ENCODE measurements around the gene DENND1A.

The DENND1A gene

DNA sequence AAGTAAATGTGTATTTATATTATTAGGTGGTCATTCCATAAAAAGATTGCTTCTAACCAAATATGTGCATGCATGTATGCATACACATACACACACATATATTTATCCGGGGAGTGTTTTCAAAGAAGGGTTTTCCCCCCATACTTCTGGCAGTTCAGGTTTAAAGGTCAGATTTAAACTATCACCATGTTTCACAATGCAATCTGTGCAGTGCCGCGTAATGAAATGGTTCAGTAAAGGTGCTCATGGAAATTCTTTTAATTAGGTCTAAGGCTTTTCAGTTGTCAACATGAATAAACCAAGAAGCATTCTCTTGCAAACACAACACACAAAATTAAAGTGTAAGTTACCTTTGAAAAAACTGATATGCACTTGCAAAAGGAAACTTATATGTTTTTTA, 362.9 kb downstream of the DENND1A start:
- DNase-seq (ENCODE audit: low spot score) = no peak

DNA sequence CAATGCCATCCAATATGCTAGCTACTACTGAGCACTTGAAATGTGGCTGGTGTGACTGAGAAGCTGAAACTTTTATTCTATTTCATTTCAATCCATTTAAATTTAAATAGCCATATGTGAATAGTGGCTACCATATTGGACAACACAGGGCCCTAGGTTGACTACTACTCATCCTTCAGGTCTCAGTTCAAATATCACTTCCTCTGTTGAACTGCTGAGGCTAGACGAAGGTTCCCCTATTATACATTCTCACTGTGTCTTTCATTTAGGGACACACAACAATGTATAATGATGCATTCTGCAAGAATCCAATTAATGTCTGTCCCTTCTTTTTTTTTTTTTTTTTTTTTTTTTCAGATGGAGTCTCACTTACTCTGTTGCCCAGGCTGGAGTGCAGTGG, 365.3 kb downstream of the DENND1A start:
- no peak for DNase-seq (ENCODE audit: low spot score)

DNA sequence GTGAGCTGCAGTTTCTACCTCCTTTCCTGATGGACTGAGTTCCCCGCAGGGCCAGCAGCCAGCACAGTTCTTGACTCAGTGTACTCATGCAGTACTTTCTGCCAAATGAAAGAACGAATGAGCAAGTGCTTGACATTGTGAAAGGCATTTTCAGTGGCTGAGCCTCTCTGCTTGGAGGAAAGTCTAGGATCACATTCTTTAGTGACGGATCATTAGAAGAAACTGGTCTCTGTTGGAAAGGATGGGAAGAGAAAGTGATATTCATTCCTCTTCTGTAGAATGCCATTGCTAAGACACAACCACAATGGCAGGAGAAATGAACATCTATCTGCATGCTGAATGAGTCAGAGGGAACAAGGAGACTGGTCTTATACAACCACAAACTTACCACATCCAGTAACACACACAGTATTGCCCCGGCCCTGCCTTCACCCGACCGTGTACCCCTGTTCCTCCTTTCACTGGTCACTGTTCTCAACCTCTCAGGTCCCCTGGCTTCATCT, 367.0 kb downstream of the DENND1A start:
- no peak for DNase-seq (ENCODE audit: low spot score)

DNA sequence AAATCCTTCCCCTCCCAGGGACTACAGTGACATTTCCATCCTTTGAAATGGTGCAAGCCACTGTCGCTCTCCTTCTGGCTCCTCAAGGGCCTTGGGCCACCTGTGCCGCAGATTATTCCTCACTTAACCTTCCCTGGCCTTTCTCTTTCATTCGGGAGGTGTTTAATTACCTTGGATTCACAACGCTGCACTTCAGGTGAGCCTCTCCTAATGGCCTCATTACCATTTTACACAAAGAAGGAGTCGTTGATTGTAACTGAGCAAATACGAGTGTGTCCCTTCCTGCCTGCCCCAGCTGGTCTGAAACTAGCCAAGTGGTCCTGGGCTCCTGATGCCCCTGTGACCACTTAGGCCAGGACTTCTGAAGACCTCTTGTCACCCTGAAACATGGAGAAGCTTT, 368.9 kb downstream of the DENND1A start:
- DNase-seq (ENCODE audit: low spot score) = no peak

DNA sequence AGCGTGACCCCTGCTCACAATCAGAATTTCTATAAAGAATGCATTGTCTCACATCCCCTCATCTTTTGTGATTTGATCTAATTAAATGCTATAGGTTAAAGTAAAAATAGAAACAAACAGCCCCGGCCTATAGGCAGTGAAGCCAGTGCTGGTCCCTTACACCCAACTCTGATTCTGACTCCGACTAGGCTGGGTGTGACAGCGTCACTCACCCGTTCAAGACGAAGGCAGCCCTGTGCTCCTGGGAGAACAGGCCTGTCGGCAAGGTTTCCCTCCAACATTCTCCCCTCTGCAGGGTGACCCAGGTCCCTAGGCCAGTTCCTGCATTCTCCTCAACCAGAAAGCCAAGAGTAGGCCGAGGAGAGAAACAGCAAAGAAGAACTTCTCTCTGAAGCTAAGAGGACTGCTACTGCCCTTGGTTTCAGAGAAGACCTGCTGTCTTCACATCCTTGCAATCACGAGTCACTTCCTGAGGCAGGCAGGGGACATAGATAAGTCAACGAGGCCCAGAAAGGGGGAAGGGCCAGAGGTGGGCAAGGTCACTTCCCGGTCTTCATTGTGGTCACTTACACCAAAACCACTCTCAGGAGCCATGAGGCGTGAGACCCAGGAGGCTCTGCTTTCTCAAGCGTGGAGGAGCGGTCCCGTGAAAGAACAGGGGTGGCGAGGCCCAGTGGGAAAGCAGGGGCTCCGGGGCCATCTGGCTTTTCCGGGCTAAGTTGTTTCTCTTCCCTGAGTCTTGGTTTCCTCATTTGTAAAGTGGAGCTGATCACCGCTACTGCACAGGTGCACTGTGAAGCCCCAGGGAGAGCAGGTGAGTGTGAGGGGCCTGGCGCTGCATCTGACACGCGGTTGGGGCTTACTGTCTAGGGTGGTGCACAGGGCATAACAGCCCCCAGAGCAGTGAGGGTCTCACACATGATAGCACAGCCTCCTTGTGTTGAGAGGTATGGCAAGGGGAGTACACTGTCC, 373.2 kb downstream of the DENND1A start:
- DNase-seq (ENCODE audit: low spot score) = no peak

DNA sequence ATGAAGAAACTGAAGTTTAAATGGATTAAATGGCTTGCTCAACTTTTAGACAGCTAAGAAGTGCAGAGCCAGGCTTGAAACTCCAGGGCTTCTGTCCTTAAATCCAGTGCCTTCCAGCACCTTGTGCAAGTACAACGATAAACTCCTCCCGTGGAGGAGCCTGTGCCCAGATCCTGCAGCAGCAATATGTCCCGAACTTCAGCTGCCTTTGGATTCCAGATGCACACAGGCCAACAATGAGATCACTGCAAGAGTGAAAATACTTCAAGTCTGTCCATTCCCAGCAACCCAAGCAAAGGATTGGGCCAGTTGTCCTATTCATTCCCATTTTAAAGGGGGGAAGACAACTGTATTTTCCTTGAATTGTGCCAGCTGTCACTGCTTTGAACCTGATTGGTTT, 374.3 kb downstream of the DENND1A start:
- DNase-seq (ENCODE audit: low spot score) = no peak

DNA sequence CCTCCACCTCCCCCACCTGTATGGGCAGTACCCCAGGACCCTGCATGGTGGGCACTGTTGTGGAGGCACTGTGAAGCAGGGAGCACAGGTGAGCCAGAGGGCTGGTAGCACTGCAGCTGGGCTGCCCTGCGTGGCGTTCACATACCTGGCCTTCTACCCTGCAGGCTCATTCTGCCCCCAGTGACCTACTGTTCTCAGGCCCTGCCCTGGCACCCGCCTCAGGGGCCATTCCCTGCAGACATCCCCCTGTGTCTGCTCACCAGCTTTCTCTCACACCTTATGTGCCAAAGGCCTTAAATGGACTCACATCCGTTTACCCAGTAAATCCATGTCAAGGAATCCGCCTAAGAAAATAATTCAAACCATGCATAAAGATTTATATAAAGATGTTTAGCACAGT, 377.4 kb downstream of the DENND1A start:
- DNase-seq (ENCODE audit: low spot score) = no peak

DNA sequence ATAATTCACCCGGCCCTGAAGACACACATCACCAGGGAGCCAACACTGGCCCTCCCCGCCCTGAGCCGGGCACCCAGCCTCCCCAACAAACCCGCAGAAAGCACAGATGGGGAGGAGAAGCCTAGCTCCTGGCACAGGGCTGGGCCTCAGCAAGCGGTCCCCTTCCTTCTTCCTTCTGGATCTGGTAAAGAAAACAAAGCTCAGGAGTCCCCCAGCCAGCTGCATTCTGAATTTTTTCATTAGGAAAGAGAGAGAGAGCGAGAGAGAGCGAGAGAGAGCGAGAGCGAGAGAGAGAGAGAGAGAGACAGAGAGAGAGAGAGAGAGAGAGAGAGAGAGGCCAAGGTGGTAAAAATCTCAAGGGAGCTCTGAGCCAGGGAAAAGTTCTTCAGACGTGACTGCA, 378.2 kb downstream of the DENND1A start:
- no peak for DNase-seq (ENCODE audit: low spot score)

DNA sequence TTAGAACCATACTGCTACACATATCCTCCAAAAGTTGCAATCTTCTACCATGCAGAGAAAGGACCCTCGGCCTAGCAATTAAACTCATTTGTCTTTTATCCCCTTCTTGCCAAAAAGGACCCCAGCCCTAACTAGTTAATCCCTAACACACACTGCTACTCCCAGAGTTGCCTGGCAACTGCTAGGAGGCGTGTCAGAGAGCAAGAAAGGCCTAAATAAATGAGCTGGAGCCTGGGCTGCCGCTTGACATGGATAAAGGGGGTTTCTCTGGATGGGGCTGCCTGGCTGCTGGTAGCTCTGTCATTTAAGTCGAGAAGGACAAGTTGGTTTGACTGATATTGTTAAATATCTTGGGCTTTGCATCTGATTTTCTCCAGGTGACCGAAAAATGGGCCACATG, 379.1 kb downstream of the DENND1A start:
- DNase-seq (ENCODE audit: low spot score) = no peak

DNA sequence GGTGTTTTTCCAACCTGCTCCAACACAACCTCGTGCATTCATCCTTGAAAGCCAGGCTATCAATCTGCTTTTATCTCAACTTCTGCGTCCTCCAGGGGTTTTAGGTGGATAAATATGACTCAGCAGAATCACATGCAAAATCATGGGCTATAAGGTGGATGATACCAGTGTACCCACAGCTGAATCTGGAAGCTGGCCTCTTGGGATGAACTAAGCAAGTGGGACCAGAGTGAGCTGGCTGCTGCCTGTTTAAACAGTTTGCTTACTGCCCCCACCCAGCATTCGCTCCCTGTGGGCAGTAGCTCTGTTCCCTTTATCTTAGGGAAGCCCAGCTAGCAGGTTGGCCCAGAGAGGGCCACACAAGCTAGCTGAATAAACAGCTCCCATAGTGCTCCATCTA, 379.9 kb downstream of the DENND1A start:
- DNase-seq (ENCODE audit: low spot score) = no peak

DNA sequence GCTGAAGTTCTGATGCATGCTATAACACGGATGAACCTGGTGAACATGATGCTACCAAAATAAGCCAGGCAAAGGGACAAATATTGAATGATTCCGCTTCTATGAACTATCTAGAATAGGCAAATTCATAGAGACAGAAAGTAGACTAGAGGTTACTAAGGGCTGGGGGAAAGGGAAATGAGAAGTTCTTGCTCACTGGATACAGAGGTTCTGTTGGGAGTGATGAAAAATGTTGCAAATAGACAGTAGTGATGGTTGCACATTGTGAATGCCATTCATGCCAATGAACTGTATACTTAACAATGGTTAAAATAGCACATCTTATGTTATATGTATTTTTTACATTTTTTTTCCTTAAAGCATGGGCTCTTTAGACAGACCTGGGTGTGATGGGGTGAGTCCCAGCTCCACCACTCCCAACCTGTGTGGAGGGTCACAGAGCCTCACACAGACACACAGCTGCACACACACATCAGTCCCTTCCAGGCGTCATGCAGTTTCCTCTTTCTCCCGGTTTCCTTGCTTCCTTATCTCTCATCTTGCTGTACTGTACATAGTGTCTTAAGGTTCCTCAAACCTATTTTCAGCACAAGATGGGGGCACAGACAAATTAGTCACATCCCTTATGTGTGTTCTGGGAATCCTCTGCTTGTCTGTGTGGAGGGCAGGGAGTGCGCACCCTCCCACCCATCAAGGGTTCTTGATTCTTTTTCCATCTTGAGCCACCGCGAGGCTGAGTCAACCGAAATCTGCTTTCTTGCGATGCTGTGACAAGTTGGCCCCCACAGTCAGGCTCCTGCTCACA, 381.0 kb downstream of the DENND1A start:
- DNase-seq (ENCODE audit: low spot score) = no peak

DNA sequence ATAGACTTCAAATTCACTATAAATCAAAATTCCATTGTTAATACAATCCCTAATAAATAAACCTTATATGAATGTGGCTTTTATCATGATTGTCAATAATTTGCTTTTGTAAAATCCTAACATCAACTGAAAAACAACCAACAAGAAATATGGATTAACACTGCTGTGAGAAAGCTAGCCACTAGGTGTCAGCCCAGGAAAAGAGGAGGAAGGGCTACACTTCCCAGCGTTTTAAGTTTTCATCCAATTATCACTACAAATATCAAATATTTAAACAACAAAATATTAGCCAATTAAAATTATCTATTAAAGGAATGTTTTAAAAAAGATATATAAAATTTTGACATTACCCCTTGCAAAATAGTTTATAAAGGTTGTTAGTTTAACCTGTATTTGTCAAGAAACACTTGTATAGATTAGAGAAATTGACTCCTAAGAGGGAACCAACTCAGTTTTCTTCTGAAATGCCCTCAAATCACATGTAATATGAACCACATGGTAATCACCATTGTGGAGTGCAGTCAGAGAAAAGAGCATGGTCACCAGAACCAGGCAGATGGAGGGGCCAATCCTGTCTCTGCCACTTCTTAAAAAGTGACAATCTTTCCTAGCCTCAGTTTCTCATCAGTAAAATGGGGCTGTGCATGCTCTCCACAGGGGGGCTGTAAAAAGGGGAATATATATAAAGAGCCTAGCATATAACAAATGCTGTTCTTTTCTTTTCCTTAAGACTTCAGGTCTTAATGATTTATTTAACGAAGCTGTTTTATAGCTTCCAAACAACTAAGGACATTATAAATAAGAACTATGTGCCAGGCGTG, 385.7 kb downstream of the DENND1A start:
- peak; percentile 40 for DNase-seq (ENCODE audit: low spot score)

DNA sequence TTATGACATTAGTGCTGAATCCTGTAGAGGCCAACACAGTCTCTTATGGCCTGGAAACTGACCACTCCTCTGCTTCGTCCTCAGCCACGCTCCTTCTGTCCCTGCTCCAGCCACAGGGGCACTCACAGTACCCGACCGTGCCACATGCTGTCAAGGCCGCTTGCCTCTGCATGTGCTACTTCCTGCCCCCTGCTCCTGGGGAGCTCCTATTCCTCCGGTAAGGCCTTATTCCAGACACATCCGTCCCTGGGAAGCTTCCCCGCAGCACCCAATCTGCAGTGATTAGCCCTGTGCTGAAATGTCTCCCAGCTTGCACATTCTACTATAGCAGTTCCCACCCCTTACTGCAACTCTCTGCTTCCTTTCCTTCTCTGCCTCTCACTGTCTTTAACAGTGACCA, 386.4 kb downstream of the DENND1A start:
- no peak for DNase-seq (ENCODE audit: low spot score)

DNA sequence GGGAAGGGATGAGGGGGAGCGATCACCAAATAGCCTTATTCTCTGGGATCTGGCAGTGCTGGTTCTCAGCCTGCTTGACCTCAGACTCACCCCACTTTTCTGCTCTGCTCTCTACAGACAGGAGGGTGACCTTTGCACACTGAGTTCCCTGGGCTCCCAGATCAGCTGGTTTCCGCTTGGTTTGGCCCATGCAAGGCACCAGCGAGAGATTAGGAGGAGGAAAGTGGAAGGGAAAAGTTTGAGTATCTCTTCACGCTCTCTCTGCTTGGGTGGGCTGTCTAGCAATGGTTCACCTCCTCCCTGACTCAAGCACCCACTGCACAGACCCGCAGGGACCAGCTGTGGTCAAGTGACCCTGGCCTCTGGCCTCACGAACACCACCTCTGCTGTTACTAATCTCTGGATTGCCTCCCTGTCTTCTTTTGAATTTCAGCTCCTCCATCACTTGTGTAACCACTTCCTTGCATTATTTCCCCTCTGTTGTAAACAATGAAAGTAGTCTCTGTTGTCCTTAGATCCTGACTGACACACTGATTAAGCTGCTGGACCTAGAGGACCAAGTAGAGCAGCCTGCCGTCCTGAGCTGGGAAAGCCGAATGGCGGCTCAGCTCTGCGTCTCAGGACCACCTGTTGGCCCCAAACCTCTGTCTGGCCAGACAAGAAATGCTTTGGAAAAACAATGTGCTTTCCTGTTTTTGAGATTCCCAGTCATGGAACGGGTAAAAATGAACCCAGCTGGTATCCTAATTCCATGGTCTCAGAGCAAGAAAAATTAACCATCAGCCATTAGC, 387.3 kb downstream of the DENND1A start:
- DNase-seq (ENCODE audit: low spot score) = peak; percentile 17

DNA sequence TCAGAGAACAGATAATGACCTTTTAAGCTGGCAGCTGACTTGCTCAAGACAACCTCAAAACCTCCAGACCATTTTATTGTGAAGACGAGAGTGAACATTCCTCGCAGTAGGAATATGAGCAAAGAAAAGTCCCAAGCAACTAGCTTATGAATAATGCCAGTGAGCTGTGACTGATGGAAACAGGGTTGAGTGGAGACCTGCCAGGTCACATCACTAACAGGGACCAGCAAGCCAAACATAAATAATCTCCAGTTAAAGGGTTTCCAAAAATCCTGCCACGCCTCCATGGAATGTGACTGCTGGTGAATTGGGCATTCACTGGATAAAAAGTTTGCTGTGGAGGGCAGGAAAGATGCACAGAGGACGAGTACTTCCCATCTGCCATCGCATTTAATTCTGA, 388.5 kb downstream of the DENND1A start:
- DNase-seq (ENCODE audit: low spot score) = no peak

DNA sequence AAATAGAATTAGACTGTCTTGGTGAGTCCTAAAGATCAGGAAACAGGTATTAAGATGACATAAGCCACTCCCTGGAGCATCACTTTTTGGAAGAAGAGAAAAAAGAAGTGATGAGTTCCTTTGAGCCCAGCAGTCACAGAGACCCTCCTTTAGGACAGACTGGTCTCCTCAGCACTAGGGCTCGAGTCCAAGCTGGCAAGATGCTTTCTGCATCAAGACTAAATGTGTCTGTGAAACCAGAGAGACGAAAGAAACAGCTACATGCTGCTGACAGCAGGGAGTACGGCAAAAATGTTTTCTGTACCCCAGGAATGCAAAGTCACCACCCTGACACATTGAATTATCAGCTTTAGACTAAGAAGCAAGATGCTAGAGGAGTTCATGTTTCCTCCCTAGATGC, 389.5 kb downstream of the DENND1A start:
- no peak for DNase-seq (ENCODE audit: low spot score)

DNA sequence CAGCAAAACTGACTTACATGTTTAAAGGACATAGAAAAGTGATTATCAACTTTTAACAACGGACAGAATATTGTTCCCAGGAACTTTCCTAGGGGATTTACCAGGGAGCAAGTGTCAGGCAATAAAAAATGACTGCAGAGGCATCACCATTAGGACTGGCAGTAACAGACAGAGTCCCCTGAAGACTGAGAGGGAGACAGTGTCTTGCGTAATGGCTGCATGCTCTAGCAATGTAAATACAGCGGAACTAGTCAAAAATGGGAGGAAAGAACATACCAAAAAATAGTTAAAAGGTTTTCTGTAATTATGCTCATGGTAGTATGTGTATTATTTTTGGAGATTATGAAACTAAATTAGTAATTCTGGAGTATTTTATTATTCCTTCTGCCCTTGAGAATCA, 392.1 kb downstream of the DENND1A start:
- peak; percentile 61 for DNase-seq (ENCODE audit: low spot score)

DNA sequence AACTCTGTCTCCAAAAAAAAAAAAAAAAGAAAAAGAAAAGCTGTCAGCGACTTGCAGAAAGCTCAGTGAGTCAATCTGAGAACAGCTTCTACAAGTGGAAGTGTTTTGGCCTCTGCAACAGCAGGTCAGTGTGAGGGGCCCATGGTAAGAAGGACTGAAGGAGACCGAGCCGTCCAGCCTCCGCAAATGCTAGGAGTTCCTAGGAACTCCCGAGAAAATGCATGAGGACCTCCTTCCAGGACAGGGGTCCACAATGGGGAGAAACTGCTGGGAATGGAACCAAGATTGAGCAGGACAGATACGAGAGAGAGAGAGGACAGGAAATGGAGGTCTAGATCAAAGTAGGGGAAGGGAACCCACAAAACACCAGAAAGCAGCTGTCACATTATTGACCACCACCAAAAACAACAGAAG, 393.5 kb downstream of the DENND1A start:
- no peak for DNase-seq (ENCODE audit: low spot score)

DNA sequence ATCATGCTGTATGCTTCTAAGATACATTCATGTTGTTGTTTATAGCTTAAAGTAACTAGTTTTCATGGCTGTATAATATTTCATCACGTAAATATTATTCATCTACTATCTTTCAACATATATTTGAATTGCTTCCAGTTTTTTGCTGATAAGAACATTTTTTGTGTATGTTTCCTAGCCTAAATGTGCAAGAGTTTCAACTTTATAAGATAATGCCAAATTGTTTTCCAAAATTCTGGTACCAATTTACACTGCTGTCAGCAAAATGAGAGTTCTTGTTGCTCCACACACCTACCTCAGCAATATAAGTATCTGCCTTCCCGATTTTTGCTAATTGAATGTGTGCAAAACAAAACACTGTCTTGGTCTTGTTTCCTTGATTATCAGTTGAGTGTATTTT, 395.6 kb downstream of the DENND1A start:
- DNase-seq (ENCODE audit: low spot score) = no peak

DNA sequence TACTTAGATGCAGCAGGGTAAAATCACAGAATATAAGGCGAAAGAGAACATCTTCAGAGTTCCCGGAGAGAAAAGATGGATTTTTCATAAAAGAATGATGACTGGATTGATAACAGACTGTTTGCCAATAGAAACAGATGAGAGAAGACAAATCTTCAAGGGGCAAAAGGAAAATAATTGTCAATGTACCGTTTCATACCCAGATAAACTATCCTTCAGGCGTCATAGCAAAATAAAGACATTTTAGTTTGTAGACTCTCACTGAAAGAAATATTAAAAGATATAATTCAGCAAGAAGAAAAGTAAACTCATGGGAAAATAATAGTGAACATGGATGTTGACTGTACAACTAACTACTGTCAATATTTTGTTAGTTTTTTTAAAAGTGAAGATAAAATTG, 399.7 kb downstream of the DENND1A start:
- DNase-seq (ENCODE audit: low spot score) = no peak

DNA sequence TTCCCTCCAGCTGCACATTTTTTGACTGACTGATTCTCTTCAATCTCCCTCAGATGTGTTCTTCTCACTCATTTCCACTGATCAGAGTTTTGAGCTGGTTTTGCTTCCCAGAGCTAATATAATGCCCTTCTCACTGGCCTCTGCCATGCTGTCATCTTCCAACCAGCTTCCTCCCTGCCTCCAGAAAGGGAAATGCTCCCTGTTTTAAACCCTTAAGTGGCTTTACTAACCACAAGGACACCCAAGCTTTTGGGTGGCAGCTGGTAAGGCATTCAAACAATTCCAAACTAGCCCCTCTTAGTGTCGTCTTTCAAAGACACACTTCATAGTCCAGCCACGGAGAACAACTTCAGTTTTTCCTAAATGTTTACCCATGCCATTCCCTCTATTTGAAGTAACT, 401.4 kb downstream of the DENND1A start:
- DNase-seq (ENCODE audit: low spot score) = no peak
